WI38 (cell line): Measurements from ENCODE around the gene DDX4.
"Not testable (repeated sequence)": the region's sequence is repeated elsewhere in the genome, so short reads cannot be mapped to it uniquely, and the experiment has no call there.

Experiments
- H3K4me3 ChIP-seq: 2 replicates; pipeline ENCODE4 v1.5.1; 2011; ENCODE audit warnings: low read depth, mild to moderate bottlenecking, control low read depth, low read length
- CTCF ChIP-seq: IDR thresholded peaks from 2 replicates; pipeline ENCODE4 v1.5.1; 2012; ENCODE audit warnings: low read depth, mild to moderate bottlenecking, control low read depth, low read length

DDX4 gene

DNA sequence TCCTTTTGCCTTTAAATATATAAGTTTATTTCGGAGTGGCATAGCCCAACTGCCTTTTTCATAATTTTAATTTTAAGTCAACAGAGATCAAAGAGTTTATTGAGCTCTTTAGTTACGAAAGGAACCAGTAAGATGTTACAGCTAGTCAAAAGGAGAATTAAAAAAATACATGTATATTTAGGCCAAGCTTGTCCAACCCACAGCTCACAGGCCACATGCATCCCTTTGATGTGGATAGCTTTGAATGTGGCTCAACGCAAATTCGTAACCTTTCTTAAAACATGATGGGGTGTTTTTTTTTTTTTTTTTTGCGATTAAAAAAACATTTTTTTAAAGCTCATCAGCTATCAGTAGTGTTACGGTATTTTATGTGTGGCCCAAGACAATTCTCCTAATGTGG is 63.1 kb downstream of the DDX4 start:
- H3K4me3 ChIP-seq: no peak overlapping the region
- no peak for TF ChIP-seq CTCF

DNA sequence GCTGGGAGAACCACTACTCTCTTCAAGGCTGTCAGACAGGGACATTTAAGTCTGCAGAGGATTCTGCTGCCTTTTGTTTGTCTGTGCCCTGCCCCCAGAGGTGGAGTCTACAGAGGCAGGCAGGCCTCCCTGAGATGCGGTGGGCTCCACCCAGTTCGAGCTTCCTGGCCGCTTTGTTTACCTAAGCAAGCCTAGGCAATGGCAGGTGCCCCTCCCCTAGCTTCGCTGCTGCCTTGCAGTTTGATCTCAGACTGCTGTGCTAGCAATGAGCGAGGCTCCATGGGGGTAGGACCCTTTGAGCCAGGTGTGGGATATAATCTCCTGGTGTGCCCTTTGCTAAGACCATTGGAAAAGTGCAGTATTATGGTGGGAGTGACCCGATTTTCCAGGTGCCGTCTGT is 71.0 kb downstream of the DDX4 start:
- H3K4me3 ChIP-seq: not testable (repeated sequence)

GRCh38 chr5:55815939-55816338 is 78.1 kb downstream of the DDX4 start:
- H3K4me3 ChIP-seq: not testable (repeated sequence)

- TF ChIP-seq CTCF: no peak
- no peak overlapping the region for H3K4me3 ChIP-seq
Observed at GRCh38 chr5:55816342-55816741, 78.5 kb downstream of the DDX4 start.

GRCh38 chr5:55817030-55817429 is 79.2 kb downstream of the DDX4 start:
- no peak overlapping the region for H3K4me3 ChIP-seq
- no peak for TF ChIP-seq CTCF

DNA sequence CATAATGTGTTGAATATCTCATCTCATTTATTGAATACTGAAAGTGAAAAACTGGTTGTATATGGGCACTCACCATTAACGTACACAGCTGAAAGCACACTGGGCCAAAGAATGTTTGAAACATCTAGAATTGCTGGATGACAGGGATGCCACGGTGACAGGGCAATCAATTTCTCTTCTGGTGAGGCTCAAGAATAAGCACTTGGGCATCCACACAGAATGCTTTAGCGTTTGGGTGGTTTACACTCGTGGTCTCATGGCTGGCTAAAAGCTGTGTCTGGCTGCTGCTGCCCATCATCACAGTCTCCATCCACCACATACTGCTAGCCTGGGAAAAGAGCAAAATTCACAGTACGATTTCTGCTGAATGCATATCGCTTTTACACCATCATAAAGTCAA is 82.6 kb downstream of the DDX4 start:
- H3K4me3 ChIP-seq: no peak overlapping the region
- no peak for TF ChIP-seq CTCF

- no peak for TF ChIP-seq CTCF
- H3K4me3 ChIP-seq: no peak overlapping the region
Observed at GRCh38 chr5:55821731-55822512, 84.1 kb downstream of the DDX4 start.

DNA sequence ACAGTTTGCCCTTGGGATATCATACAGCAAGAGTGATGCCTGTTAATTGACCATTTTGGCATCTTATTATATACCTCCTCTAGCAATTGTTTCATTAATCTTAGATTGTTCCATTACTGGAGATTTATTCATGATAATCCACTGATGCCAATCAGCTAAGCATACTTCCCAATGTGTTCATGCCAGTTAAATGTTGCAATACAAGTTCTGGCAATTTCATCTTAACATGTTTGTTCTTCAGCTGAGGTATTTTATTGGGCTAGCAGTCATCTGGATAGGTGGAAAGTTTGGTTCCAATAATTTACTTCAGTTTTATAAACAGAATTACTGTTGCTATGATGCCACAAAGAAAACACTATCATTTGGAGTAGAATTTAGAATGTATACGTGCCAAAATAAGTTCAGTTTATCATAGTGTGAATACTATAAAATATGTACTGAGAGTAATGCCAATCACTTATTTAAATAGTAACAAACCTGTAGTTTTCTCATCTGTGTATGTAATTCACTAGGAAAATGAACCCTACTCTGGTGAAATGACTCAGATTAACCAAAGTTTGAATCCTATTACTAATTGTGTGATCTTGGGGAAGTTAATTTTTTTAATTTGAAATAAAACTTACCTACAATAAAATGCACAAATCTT is 85.4 kb downstream of the DDX4 start:
- no peak overlapping the region for H3K4me3 ChIP-seq
- TF ChIP-seq CTCF: no peak
